Activated CD8-positive, alpha-beta T cell treated with anti-CD3 and anti-CD28 coated beads, Interleukin-2, amount 10 ng/mL, durations not matched to agents 7 days and 5 days (primary cell): ENCODE results near the gene PAQR7. TPM values are rescaled to one million over a fixed set of nuclear protein-coding genes. Genes with fewer than 3 reads are reported as not detected.

Experiments used
- ATAC-seq: fragments of 150-1000 bp; cut with Tn5 transposase; one replicate; pipeline ENCODE4 v1.10.0; 2021; ENCODE audit warnings: moderate library complexity
- CTCF ChIA-PET: fragments of 350-600 bp; sonication (Branson Sonifier 250); formaldehyde crosslinking; loops from one replicate; lab custom pipeline; 2021; ENCODE audit warnings: antibody characterized with exemption; lab: Charles Lee
- POLR2A ChIA-PET: fragments of 350-600 bp; sonication (Branson Sonifier 250); formaldehyde crosslinking; loops from one replicate; lab custom pipeline; 2021; ENCODE audit warnings: antibody characterized with exemption; lab: Charles Lee
- DNase-seq: peaks from one replicate; pipeline ENCODE4 v3.0.0-alpha.2; 2020
- H3K27ac Mint-ChIP-seq: one replicate; pipeline ENCODE4 v1.8.0; 2021; ENCODE audit warnings: mild to moderate bottlenecking, mixed read lengths
- H3K27me3 Mint-ChIP-seq: one replicate; pipeline ENCODE4 v1.8.0; 2021; ENCODE audit warnings: low read depth, mixed read lengths
- H3K36me3 Mint-ChIP-seq: one replicate; pipeline ENCODE4 v1.8.0; 2021; ENCODE audit warnings: low read depth, mixed read lengths
- H3K4me1 Mint-ChIP-seq: one replicate; pipeline ENCODE4 v1.8.0; 2021; ENCODE audit warnings: low read depth, mixed read lengths
- H3K4me3 Mint-ChIP-seq: one replicate; pipeline ENCODE4 v1.8.0; 2021; ENCODE audit warnings: mild to moderate bottlenecking, mixed read lengths
- H3K9me3 Mint-ChIP-seq: one replicate; pipeline ENCODE4 v1.8.0; 2022; ENCODE audit warnings: mixed read lengths; ENCODE audit not compliant: insufficient read depth
- total RNA-seq, 2 experiments: library from RNA; stranded (reverse); gene quantifications; one replicate each; pipeline ENCODE4 v1.2.3, GENCODE V29; 2021

Gene PAQR7
- total RNA-seq, 2 experiments from 2014 or later: 3.2 to 3.3 TPM

DNA sequence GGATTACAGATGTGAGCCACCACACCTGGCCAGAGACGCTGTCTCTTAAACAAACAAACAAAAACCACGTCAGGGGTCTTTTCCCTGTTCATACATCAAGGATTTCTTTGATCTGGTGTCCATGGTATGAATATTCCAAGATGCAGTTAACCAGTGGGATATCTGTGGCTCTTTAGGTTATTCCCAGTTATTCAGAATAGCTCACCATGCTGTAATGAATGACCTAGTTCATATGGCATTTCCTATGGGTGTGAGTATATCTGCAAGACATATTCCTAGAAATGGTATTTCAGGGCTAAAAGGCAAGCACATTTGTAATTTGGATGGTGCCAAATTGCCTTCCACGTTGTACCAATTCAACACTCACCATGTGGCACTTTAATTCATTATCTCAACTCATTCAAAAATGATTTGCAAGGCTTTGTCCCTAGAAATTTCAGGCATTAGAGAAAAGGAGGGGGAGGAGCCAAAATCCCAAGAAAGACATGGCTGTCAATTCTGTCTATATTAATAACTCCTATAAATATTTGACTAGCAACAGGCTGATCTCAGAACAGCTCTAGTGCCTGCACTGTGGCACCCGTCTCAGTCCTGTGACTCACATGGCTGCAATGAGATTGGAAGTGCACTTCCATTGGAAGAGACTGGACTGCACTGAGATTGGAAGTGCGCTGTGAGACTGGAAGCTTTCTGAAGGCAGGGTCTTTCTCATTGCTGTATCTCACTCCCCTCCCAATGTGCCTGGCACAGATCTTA lies 36.7 kb upstream of the PAQR7 start:
- CTCF ChIA-PET: interaction anchor here (1.3 to 3.1 kb wide), 3 partner anchors 10 to 86 kb away, joined by 3 to 13 read pairs (median 11); partner anchors contain the start of gene PAFAH2
- Mint-ChIP-seq H3K27ac (no peak overlapping the region), H3K4me1 (no peaks in the 10 kb centered on the region), H3K9me3 (no peaks in the 10 kb centered on the region), H3K4me3 (no peak overlapping the region), H3K27me3 (peaks cover 19% of the 10 kb centered on the region), H3K36me3 (no peaks in the 10 kb centered on the region)
- ATAC-seq: no peak
- no peak for DNase-seq
- POLR2A ChIA-PET: interaction anchor here (0.7 kb wide), 1 partner anchor 36 kb away, joined by 3 read pairs; no protein-coding TSS in a partner anchor

DNA sequence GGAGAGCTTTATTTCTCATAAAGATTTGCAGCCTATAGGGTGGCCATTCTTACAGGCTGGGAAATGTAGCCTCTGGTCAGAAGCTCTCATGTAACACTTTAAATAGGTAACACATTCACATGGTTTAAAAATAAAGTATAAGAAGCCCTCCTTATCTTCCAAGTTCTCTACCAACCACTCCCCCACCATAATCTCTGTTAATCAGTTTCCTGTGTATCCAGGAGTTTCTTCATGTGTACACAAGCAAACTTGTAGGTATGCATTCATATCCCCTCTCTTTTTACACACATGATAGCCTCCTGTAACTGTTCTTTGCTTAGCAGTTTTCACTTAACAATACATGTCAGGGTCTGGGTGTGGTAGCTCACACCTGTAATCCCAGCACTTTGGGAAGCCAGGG lies 35.7 kb upstream of the PAQR7 start:
- H3K4me1 Mint-ChIP-seq: peaks cover 5% of the 10 kb centered on the region
- H3K36me3 Mint-ChIP-seq: no peaks in the 10 kb centered on the region
- CTCF ChIA-PET: interaction anchor here (1.3 to 3.0 kb wide), 3 partner anchors 11 to 86 kb away, joined by 3 to 11 read pairs (median 8); partner anchors contain the start of gene PAFAH2
- H3K9me3 Mint-ChIP-seq: no peaks in the 10 kb centered on the region
- H3K27ac Mint-ChIP-seq: no peak overlapping the region
- peaks cover 23% of the 10 kb centered on the region for H3K27me3 Mint-ChIP-seq
- ATAC-seq (no peak), DNase-seq (no peak)
- H3K4me3 Mint-ChIP-seq: no peak overlapping the region
- POLR2A ChIA-PET: no interaction called here

DNA sequence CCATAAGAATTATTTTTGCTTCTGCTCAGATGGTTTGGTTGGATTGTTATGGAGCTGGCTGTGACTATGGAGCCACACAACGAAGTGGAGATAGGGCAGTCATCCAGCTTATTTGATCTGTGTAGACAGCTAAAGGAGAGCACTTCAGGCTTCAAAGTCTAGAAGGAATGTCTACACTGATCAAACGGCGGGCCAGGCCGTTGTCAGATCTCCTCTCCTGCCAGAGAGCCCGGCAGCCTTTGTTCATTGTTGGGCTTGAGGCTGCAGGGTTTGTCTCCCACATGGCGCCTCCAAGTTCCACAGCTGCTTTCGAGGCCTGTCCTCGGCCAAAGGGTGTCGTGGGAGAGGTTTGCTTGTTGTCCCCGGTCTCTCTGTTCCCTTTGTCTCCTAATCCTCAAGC lies 33.5 kb upstream of the PAQR7 start:
- peaks cover 23% of the 10 kb centered on the region for H3K27me3 Mint-ChIP-seq
- H3K4me3 Mint-ChIP-seq: no peak overlapping the region
- ATAC-seq (no peak), DNase-seq (no peak)
- H3K36me3 Mint-ChIP-seq: peaks cover 13% of the 10 kb centered on the region
- H3K4me1 Mint-ChIP-seq: peaks cover 13% of the 10 kb centered on the region
- no peak overlapping the region for H3K27ac Mint-ChIP-seq
- CTCF ChIA-PET: interaction anchor here (7.8 kb wide), 1 partner anchor 15 kb away, joined by 131 read pairs; no protein-coding TSS in a partner anchor
- POLR2A ChIA-PET: no interaction called here
- H3K9me3 Mint-ChIP-seq: no peaks in the 10 kb centered on the region

DNA sequence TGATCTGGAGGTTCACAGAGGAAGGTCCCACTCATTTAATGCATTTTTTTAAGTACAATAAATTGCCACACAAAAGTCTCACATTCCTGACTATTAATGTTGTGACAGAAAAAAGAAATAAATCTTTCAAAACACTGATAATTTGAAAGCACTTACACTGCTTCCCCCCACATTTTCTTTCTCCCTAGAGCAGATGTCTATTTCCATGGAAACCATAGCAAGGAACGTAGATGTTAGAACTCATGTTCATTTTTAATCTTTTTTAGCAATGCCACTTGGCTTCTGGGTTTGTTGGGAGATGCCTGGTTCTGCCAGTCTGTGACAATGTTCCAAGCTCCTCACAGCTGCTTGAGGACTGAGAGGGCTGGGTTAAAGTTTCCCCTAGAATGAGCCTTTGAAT lies 32.7 kb upstream of the PAQR7 start:
- Mint-ChIP-seq H3K36me3 (peaks cover 20% of the 10 kb centered on the region), H3K9me3 (no peaks in the 10 kb centered on the region), H3K27me3 (peaks cover 23% of the 10 kb centered on the region), H3K4me3 (no peak overlapping the region), H3K27ac (no peak overlapping the region), H3K4me1 (peaks cover 21% of the 10 kb centered on the region)
- DNase-seq (no peak), ATAC-seq (no peak)
- CTCF ChIA-PET: interaction anchor here (7.8 to 18.0 kb wide), 2 partner anchors 14 to 91 kb away, joined by 131 to 610 read pairs; partner anchors contain the start of gene PAFAH2
- POLR2A ChIA-PET: no interaction called here

DNA sequence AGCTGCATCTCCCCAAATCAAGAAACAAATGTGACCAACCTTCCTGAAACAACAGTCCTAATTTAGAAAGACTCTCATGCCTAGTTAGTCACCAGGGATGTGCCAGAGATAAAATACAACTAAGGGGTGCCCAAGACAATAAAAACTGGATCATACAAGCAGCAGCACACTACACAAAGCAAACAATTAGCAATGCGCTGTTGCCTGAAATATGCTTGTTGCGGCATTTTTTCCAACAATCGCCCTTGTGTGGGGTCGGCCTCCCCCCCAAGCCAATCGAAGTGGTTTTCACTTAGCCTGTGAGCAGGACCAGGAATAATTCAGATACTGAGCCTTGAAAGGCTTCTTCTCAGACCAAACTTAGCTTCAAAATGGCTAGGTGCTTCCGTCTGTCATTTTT lies 32.1 kb upstream of the PAQR7 start:
- Mint-ChIP-seq H3K27ac (no peak overlapping the region), H3K36me3 (peaks cover 25% of the 10 kb centered on the region), H3K9me3 (no peaks in the 10 kb centered on the region), H3K4me3 (no peak overlapping the region), H3K4me1 (peaks cover 25% of the 10 kb centered on the region), H3K27me3 (peaks cover 23% of the 10 kb centered on the region)
- DNase-seq: no peak
- ChIA-PET POLR2A (interaction anchor here (1.2 to 6.0 kb wide), 2 partner anchors 10 to 90 kb away, joined by 3 to 53 read pairs; partner anchors contain the start of gene PAFAH2), CTCF (interaction anchor here (7.8 to 18.0 kb wide), 2 partner anchors 14 to 92 kb away, joined by 131 to 610 read pairs; partner anchors contain the start of gene PAFAH2)
- ATAC-seq: no peak

DNA sequence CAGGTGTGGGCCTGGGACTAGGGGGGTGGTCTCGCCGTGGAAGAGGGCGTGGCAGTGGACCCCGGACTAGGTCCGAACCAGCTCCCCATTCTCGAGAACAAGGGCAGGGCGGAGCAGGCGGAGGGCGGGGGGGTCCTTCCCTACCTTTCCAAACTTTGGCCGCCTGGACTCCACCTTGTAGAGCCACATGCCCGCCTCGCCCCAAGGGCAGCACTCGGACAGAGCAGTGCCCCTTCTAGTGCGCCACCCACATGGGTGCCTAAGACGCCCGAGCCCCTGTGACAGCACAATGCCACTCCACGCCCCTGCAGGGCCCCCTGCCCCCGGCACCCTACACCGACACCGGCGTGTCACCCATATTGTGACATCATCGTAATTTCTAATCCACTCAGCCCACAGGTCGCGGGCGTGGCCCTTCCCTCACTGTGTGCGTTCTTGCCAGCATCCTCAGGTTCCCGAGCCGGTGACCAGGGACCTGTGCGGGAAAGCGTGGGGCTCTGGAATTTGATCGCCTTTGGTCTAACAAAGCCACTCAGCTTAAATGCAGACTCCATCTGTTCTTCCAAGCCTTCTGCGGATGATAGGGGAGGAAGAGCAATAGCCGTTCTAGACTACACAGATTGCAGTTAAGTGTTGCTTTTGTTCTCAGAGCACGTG lies 31.3 kb upstream of the PAQR7 start:
- peak overlapping the region; percentile 93 for H3K4me3 Mint-ChIP-seq
- peaks cover 29% of the 10 kb centered on the region for H3K36me3 Mint-ChIP-seq
- H3K27ac Mint-ChIP-seq: peak overlapping the region; percentile 68
- ATAC-seq: no peak
- ChIA-PET CTCF (interaction anchor here (7.8 to 18.0 kb wide), 2 partner anchors 13 to 92 kb away, joined by 131 to 610 read pairs; partner anchors contain the start of gene PAFAH2), POLR2A (interaction anchor here (1.2 to 6.0 kb wide), 4 partner anchors 11 to 91 kb away, joined by 3 to 53 read pairs (median 14); partner anchors contain the start of gene PAFAH2)
- peaks cover 21% of the 10 kb centered on the region for H3K27me3 Mint-ChIP-seq
- peak; percentile 32 for DNase-seq
- H3K4me1 Mint-ChIP-seq: peaks cover 30% of the 10 kb centered on the region
- no peaks in the 10 kb centered on the region for H3K9me3 Mint-ChIP-seq

DNA sequence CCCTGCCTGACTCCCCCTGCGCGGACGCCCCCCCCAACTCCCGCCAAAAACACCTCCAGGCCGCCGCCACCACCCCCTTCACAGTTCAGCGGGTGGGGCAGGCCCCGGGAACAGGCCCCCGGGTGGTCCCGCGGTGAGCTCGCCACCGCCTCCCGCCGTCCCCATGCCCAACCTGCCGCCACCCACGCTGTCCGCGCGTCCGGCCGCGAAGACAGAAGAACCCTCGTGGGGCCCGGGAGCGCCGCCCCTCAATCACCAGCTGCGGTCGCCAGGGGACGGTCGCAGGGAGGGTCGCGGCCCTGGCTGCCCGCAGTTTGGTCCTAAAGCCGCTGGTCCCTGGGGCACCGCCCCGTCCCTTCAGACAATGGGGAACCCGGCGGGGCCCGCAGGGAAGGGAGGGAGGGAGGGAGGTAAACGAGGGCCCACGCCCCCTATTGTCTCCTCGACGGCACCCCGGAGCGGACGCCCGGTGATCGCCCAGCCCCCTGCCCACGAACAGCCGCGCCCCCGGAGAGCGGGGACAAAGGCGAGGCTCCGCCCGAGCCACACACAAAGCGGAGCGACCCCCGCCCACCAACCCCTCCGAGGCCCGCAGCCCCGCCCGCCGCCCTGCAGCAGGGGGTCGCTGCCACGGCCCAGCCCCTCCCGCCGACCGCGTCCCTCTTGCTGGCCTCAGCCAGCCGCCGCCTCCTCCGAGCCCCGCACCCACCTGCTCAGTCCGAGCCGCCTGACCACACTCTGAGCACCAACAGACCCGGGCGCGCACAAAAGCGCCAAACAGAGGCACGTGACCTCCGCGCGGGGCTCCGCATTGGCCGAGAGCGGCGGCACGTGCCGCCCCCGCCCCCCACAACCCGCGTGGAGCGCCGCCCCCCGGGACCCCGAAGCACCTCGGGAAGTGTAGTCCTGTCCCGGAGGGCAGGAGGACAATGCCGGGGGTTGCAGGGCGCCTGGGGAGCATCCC lies 30.5 kb upstream of the PAQR7 start, which contains the start of gene STMN1:
Gene STMN1, minus strand, starts transcription at position 740 of the 964 bp plus-strand sequence. CDS start 1,743 bp downstream, outside the sequence.
- Mint-ChIP-seq H3K9me3 (no peaks in the 10 kb centered on the region), H3K36me3 (peaks cover 37% of the 10 kb centered on the region), H3K27ac (peak within 1 kb of the TSS; percentile 96), H3K4me1 (peaks cover 37% of the 10 kb centered on the region), H3K4me3 (peak within 1 kb of the TSS; percentile 93), H3K27me3 (peaks cover 21% of the 10 kb centered on the region)
- ATAC-seq (peak; percentile 78), DNase-seq (peak; percentile 94)
- CTCF ChIA-PET: interaction anchor here (0.7 to 18.0 kb wide), 7 partner anchors 8 to 93 kb away, joined by 4 to 610 read pairs (median 8); partner anchors contain the start of gene PAFAH2
- POLR2A ChIA-PET: interaction anchor here (1.1 to 6.0 kb wide), 8 partner anchors 8 to 564 kb away, joined by 4 to 53 read pairs (median 12); partner anchors contain the start of gene PAFAH2

DNA sequence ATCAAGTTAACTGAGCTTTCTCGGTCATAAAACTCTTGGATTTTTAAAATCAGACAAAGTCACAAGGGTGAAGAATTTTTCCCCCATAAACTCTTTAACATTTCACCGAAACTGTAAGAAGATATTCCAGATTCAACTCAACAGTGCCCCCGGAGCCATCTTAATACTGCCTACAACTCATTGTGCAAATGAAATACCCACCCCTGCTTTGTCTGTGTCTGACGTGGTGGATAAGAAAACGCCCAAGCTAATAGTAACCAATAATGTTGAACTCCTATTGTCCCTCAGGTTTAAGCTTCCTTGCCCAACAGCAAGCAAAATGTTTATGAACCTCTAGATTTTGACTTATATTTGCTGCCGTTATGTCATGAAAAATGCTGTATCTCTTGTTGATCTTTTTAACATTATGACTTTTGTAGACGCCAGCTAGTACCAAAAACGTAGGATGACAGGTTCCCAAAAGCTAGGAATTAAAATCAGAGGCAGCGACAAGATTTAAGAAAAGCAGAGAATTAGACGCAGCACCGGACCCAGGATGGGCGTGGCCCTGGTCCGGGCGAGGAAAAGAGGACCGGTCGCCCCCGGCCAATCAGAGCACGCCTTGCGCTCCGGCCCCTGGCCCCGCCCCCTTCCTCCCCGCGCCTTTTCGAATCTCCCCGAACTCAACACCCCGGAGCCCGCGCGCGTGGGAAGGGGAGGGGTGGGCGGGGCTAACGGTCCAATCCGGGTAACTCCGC lies 29.6 kb upstream of the PAQR7 start:
- Mint-ChIP-seq H3K4me3 (peak overlapping the region; percentile 93), H3K9me3 (no peaks in the 10 kb centered on the region), H3K27me3 (peaks cover 21% of the 10 kb centered on the region), H3K27ac (peak overlapping the region; percentile 96), H3K4me1 (peaks cover 46% of the 10 kb centered on the region), H3K36me3 (peaks cover 45% of the 10 kb centered on the region)
- DNase-seq (peak; percentile 99), ATAC-seq (peak; percentile 85)
- ChIA-PET CTCF (interaction anchor here (0.7 to 18.0 kb wide), 9 partner anchors 9 to 112 kb away, joined by 3 to 610 read pairs (median 8); partner anchors contain the start of gene PAFAH2), POLR2A (interaction anchor here (0.7 to 6.0 kb wide), 8 partner anchors 9 to 565 kb away, joined by 4 to 53 read pairs (median 12); partner anchors contain the start of gene PAFAH2)

DNA sequence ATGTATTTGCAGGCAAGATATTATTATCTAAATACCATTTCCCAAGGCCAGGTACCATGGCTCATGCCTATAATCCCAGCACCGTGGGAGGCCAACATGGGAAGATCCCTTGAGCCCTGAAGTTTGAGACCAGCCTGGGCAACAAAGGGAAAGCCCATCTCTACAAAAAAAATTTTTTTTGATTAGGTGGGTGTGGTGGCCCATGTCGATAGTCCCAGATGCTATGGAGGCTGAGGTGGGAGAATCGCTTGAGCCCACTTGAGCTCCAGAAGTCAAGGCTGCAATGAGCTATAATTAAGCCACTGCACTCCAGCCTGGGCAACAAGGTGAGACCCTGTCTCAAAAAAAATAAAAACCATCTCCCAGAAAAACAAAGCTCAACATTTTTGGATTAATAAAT lies 28.5 kb upstream of the PAQR7 start:
- Mint-ChIP-seq H3K4me3 (peak overlapping the region; percentile 93), H3K36me3 (peaks cover 54% of the 10 kb centered on the region), H3K9me3 (no peaks in the 10 kb centered on the region), H3K27ac (peak overlapping the region; percentile 96), H3K27me3 (peaks cover 18% of the 10 kb centered on the region), H3K4me1 (peaks cover 53% of the 10 kb centered on the region)
- ChIA-PET CTCF (interaction anchor here (1.0 to 18.0 kb wide), 9 partner anchors 10 to 131 kb away, joined by 3 to 610 read pairs (median 8); partner anchors contain the start of gene PAFAH2), POLR2A (interaction anchor here (0.6 to 6.0 kb wide), 5 partner anchors 8 to 109 kb away, joined by 3 to 53 read pairs (median 19); partner anchors contain the start of gene PAFAH2)
- no peak for DNase-seq
- no peak for ATAC-seq

DNA sequence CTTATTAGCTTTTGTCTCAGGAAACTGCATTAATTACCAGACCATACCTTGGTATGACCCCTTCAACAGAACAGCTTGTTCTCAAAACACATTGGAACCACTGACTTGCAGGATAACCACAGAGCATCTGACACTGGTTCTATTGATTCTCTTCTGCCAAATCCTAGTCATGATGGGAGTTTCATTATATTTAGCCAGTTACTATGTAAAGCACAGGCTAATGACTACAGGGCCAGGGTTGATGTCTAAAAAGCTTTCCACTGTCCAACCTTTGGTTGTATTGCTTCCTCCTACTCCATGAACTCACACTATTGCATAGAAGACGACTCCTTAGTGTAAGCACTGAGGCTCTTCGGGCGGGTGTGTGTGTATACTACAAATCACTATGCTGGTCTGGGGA lies 27.0 kb upstream of the PAQR7 start:
- peaks cover 69% of the 10 kb centered on the region for H3K36me3 Mint-ChIP-seq
- POLR2A ChIA-PET: interaction anchor here (0.7 to 6.0 kb wide), 3 partner anchors 11 to 95 kb away, joined by 3 to 53 read pairs (median 11); partner anchors contain the start of gene PAFAH2
- no peak overlapping the region for H3K4me3 Mint-ChIP-seq
- peaks cover 55% of the 10 kb centered on the region for H3K4me1 Mint-ChIP-seq
- peaks cover 6% of the 10 kb centered on the region for H3K27me3 Mint-ChIP-seq
- no peaks in the 10 kb centered on the region for H3K9me3 Mint-ChIP-seq
- no peak overlapping the region for H3K27ac Mint-ChIP-seq
- ATAC-seq (no peak), DNase-seq (no peak)
- CTCF ChIA-PET: interaction anchor here (1.5 to 18.0 kb wide), 5 partner anchors 9 to 133 kb away, joined by 6 to 610 read pairs (median 25); partner anchors contain the start of gene PAFAH2
